Keratinocyte (primary cell): ENCODE measurements around the gene MLLT10. TPM values are rescaled to one million over a fixed set of nuclear protein-coding genes. Genes with fewer than 3 reads are reported as not detected.
A peak's percentile ranks its signal among the peaks of the same experiment; 100 is the strongest.

Experiments used
- DNase-seq: peaks from one replicate; pipeline ENCODE4 v3.0.0-alpha.2; 2011; ENCODE audit warnings: low read depth, missing footprints, low spot score
- FAIRE-seq: peaks from 2 replicates; lab custom pipeline; 2011; peaks lifted over from hg19 to GRCh38; lab: Jason Lieb, UNC
- H2AFZ ChIP-seq: 2 replicates; pipeline ENCODE4 v1.6.0; 2012; ENCODE audit warnings: low read length, control low read depth, inconsistent platforms; ENCODE audit not compliant: control insufficient read depth
- H3K27ac ChIP-seq: 2 replicates; pipeline ENCODE4 v1.5.1; 2011; ENCODE audit warnings: low read length; ENCODE audit not compliant: control insufficient read depth, insufficient read depth
- H3K27me3 ChIP-seq: 3 replicates; pipeline ENCODE4 v1.6.0; 2011; ENCODE audit warnings: low read length; ENCODE audit not compliant: control insufficient read depth, insufficient read depth; ENCODE audit errors: extremely low read depth
- H3K36me3 ChIP-seq, 2 experiments: 2 replicates in 1 of 2; 3 replicates in 1 of 2; pipeline ENCODE4 v1.5.1; 2011; ENCODE audit warnings: low read length in 2 of 2, mild to moderate bottlenecking in 1 of 2; ENCODE audit not compliant: control insufficient read depth in 2 of 2, insufficient read depth in 2 of 2; ENCODE audit errors: extremely low read depth in 1 of 2
- H3K4me1 ChIP-seq: 3 replicates; pipeline ENCODE4 v1.5.1; 2011; ENCODE audit warnings: low read length; ENCODE audit not compliant: control insufficient read depth, insufficient read depth; ENCODE audit errors: extremely low read depth
- H3K4me2 ChIP-seq: 3 replicates; pipeline ENCODE4 v1.6.0; 2011; ENCODE audit warnings: low read depth, low read length; ENCODE audit not compliant: control insufficient read depth, insufficient read depth; ENCODE audit errors: extremely low read depth
- H3K4me3 ChIP-seq, 3 experiments: fragments of 200-600 bp in 1 of 3; sonication (generic) in 1 of 3; 2 replicates in 2 of 3; 3 replicates in 1 of 3; pipeline ENCODE4 v1.5.1; 2011 to 2016; ENCODE audit warnings: low read length in 3 of 3, mild to moderate bottlenecking in 3 of 3, control low read depth in 2 of 3, inconsistent platforms in 1 of 3, low read depth in 1 of 3, mixed read lengths in 1 of 3, mixed run types in 1 of 3, moderate library complexity in 1 of 3; ENCODE audit not compliant: control insufficient read depth in 2 of 3, insufficient read depth in 2 of 3; ENCODE audit errors: extremely low read depth in 1 of 3
- H3K79me2 ChIP-seq: 2 replicates; pipeline ENCODE4 v1.6.0; 2012; ENCODE audit warnings: low read length; ENCODE audit not compliant: control insufficient read depth, insufficient read depth
- H3K9ac ChIP-seq: 3 replicates; pipeline ENCODE4 v1.6.0; 2011; ENCODE audit warnings: low read length; ENCODE audit not compliant: control insufficient read depth, insufficient read depth; ENCODE audit errors: extremely low read depth
- H3K9me1 ChIP-seq: 3 replicates; pipeline ENCODE4 v1.6.0; 2011; ENCODE audit warnings: low read length; ENCODE audit not compliant: control insufficient read depth, insufficient read depth; ENCODE audit errors: extremely low read depth
- H3K9me3 ChIP-seq: 2 replicates; pipeline ENCODE4 v1.5.1; 2012; ENCODE audit warnings: low read depth, low read length; ENCODE audit not compliant: control insufficient read depth
- H4K20me1 ChIP-seq: 3 replicates; pipeline ENCODE4 v1.6.0; 2011; ENCODE audit warnings: low read length; ENCODE audit not compliant: control insufficient read depth, insufficient read depth; ENCODE audit errors: extremely low read depth
- CTCF ChIP-seq, 3 experiments: IDR thresholded peaks in 1 of 3; conservative IDR thresholded peaks in 1 of 3; optimal IDR thresholded peaks in 1 of 3; 2 replicates in 2 of 3; 3 replicates in 1 of 3; pipeline versions ENCODE3 to v1.5.1; 2011; ENCODE audit warnings: low read length in 3 of 3, mild to moderate bottlenecking in 3 of 3, moderate library complexity in 2 of 3, control low read depth in 1 of 3, inconsistent platforms in 1 of 3; ENCODE audit not compliant: insufficient read depth in 2 of 3; ENCODE audit errors: extremely low read depth in 1 of 3
- EZH2 ChIP-seq: IDR thresholded peaks from one replicate; pipeline ENCODE4 v1.6.1; 2012; ENCODE audit warnings: inconsistent platforms, mild to moderate bottlenecking, low read length, moderate library complexity
- dilution Hi-C: fragments of 300-500 bp; cut with MboI; formaldehyde crosslinking; loops from one replicate; pipeline ENCODE4 v1.7.0; 2020; ENCODE audit warnings: low sequenced_read_pairs; ENCODE audit not compliant: extremely low pct_ligation_motif_present
- polyA plus RNA-seq, 5 experiments: library from polyadenylated mRNA; depleted of rRNA in 3 of 5; stranded (reverse) in 3 of 5; stranded (forward) in 1 of 5; unstranded in 1 of 5; fragments of >200 nt; gene quantifications; 1 replicate in 1 of 5; 2 replicates in 3 of 5; 3 replicates in 1 of 5; pipeline versions ENCODE4 v1.2.1 to v1.2.3, GENCODE V29; 2011 to 2012; ENCODE audit warnings: missing spikeins in 2 of 5, low read depth in 1 of 5, low replicate concordance in 1 of 5

MLLT10 gene
- polyA plus RNA-seq, 1 donor (not counting 4 experiments of a cell fraction or from before 2014, with no cell fraction given), result 40.2 TPM

- dilution Hi-C loops, result no loop called here
- Histone ChIP-seq H3K9me1 (no peaks in the 10 kb centered on the region), H3K79me2 (no peaks in the 10 kb centered on the region), H3K36me3 (no peaks in the 10 kb centered on the region), H4K20me1 (no peaks in the 10 kb centered on the region), H3K27me3 (no peaks in the 10 kb centered on the region), H3K4me2 (peak overlapping the region; percentile 94), H3K9me3 (no peaks in the 10 kb centered on the region), H3K4me1 (peaks cover 44% of the 10 kb centered on the region), H3K4me3 (peak overlapping the region in 2 of 3 experiments; percentile 43 to 68), H3K27ac (peak overlapping the region; percentile 73), H3K9ac (no peak overlapping the region), H2AFZ (no peak overlapping the region)
- no peak for TF ChIP-seq EZH2
- DNase-seq (no peak), FAIRE-seq (peak; percentile 61)
These were observed 192.7 kb downstream of the MLLT10 start for GRCh38 chr10:21726601-21727225.

GRCh38 chr10:21727452-21728168 lies 193.6 kb downstream of the MLLT10 start:
- Histone ChIP-seq H3K4me1 (peaks cover 44% of the 10 kb centered on the region), H3K4me2 (peak overlapping the region; percentile 94), H3K27me3 (no peaks in the 10 kb centered on the region), H4K20me1 (no peaks in the 10 kb centered on the region), H3K36me3 (peaks cover 0 to 4% of the 10 kb centered on the region in 2 experiments), H2AFZ (no peak overlapping the region), H3K9ac (peak overlapping the region; percentile 24), H3K4me3 (peak overlapping the region; percentile 3 to 68 (median 43)), H3K27ac (peak overlapping the region; percentile 73), H3K9me1 (no peaks in the 10 kb centered on the region), H3K9me3 (no peaks in the 10 kb centered on the region), H3K79me2 (no peaks in the 10 kb centered on the region)
- dilution Hi-C loops, result no loop called here
- TF ChIP-seq CTCF (optimal IDR thresholded peaks at IDR 0.05 in 1 of 3, IDR thresholded peaks at IDR 0.05 in 1 of 3, conservative IDR thresholded peaks at IDR 0.05 in 1 of 3; ENCODE audit: extremely low read depth in 1 of 3, insufficient read depth in 2 of 3, low read length in 3 of 3), result no peak
- DNase-seq, result peak; percentile 40
- peak; percentile 99 for FAIRE-seq
